GM12801 (cell line): ENCODE data around the gene GPR107.

Source experiments
- CTCF ChIP-seq: IDR thresholded peaks from one replicate; pipeline ENCODE4 v1.5.1; 2011; ENCODE audit warnings: control low read depth; ENCODE audit not compliant: insufficient read length; ENCODE audit errors: extremely low read depth

GPR107 gene

GRCh38 chr9:130072515-130073235, 19.0 kb downstream of the GPR107 start:
- no peak for TF ChIP-seq CTCF

GRCh38 chr9:130073373-130073772, 19.7 kb downstream of the GPR107 start:
- TF ChIP-seq CTCF: no peak

GRCh38 chr9:130078547-130078946, 24.8 kb downstream of the GPR107 start:
- TF ChIP-seq CTCF: no peak

DNA sequence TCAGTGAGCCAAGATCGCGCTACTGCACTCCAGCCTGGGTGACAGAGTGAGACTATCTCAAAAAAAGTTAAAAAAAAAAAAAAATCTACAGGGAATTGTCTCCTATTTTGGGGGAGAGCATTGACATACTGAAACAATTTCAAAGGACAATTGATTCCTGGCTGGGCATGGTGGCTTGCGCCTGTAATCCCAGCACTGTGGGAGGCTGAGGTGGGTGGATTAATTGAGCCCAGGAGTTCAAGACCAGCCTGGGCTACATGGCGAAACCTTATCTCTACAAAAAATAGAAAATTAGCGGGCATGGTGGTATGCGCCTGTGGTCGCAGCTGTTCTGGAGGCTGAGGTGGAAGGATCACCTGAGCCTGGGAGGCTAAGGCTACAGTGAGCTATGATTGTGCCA, 30.6 kb downstream of the GPR107 start:
- no peak for TF ChIP-seq CTCF

DNA sequence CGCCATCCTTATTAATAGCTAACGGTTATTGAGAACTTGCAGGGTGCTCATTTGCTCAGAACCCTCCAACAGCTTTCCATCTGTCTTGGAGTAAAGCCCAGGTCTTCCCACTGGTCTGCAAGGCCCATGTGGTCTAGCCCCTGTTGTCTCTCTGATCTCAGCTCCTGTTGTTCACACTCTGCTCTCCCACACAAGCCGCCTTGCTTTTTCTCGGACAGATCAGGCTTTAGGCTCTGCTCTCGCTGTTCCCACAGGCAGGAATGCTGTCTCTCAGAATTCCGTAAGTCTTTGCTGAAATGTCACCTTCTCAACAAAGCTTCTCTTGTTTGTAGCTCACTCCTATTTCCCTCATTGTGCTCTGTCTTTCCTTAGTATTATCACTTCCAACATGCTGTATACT, 34.3 kb downstream of the GPR107 start:
- TF ChIP-seq CTCF: no peak

DNA sequence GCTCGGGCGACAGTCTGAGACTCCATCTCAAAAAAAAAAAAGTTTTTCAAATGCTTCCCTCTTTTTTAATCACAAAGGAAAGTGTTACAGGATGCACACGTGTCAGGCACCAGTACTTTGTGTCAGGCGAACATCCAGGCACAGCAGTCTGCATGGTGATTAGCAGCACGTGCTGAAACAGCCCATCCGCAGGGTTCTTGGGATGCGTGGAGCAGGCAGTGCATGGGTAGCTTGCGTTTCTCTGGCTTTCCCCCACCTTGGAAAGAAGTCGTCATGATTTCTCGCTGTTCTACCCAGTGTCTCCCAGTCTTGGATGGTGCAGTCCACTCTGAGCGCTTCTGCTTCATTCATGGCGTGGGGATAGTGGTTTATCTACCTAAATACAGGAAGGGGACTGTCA, 35.4 kb downstream of the GPR107 start:
- no peak for TF ChIP-seq CTCF

DNA sequence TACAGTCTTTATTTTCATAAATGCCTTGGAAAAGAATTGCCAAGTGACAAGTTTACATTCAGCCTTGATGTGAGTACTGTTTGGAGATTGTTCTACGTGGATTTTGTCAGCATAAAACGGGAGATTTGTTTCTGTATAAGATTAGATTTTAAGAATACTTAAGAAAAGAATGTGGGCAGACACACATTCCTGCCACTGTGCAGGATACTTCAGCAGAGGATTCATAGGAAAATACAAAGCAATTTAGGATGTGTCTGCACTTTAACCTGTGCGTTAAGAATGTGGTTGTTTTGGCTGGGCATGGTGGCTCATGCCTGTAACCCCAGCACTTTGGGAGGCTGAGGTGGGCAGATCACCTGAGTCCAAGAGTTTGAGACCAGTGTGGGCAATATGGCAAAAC, 37.2 kb downstream of the GPR107 start:
- no peak for TF ChIP-seq CTCF
